ENCODE data around the gene POLRMT.

Gene POLRMT

DNA sequence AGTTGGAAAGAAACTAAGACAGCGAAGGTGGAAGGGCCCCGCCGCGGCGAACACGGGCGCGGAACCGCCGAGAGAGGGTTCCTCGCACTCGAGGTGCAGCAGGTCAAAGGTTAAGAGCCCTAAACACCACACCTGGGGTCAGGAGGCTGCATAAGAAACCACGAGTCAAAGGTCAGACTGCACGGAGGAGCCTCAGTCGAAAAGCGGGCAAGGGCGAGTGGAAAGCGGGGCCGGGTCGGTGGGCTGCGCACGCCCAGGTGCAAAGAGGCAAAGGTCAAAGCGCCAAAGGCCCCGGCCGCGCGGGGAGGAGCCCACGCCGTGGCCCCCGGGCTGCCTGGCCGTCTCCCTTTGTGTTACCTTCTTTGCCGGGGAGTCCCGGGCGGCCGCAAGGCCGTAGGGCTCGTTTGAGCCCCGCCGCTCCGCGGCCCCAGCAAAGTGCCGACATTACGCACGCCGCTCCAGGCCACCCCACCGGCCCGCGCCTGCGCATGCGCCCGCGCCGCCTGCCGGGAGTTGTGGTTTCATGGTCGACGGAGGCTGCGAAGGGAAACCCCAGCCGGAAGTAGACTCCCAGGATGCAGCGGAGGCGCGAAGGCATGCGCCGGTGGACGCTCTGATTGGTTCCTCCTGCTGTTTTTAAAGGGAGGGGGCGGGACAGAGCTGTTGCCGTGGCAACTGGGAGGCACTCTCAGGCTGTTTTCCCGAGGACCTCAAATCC lies at the start of gene POLRMT:
POLRMT (minus strand) TSS at position 470 of the 718 bp plus-strand sequence; CDS start at position 445, 25 bp downstream.
- H3K4me3 ChIP-seq (ENCODE audit: low read depth, low read length), result peak within 1 kb of the TSS; percentile 83
- no peak for TF ChIP-seq CTCF (IDR thresholded peaks at IDR 0.05; ENCODE audit: low read depth, low read length)

- no peak for TF ChIP-seq CTCF (IDR thresholded peaks at IDR 0.05; ENCODE audit: low read depth, low read length)
- no peak overlapping the region for H3K4me3 ChIP-seq (ENCODE audit: low read depth, low read length)
Observed at GRCh38 chr19:682678-683320, 49.5 kb upstream of the POLRMT start.

DNA sequence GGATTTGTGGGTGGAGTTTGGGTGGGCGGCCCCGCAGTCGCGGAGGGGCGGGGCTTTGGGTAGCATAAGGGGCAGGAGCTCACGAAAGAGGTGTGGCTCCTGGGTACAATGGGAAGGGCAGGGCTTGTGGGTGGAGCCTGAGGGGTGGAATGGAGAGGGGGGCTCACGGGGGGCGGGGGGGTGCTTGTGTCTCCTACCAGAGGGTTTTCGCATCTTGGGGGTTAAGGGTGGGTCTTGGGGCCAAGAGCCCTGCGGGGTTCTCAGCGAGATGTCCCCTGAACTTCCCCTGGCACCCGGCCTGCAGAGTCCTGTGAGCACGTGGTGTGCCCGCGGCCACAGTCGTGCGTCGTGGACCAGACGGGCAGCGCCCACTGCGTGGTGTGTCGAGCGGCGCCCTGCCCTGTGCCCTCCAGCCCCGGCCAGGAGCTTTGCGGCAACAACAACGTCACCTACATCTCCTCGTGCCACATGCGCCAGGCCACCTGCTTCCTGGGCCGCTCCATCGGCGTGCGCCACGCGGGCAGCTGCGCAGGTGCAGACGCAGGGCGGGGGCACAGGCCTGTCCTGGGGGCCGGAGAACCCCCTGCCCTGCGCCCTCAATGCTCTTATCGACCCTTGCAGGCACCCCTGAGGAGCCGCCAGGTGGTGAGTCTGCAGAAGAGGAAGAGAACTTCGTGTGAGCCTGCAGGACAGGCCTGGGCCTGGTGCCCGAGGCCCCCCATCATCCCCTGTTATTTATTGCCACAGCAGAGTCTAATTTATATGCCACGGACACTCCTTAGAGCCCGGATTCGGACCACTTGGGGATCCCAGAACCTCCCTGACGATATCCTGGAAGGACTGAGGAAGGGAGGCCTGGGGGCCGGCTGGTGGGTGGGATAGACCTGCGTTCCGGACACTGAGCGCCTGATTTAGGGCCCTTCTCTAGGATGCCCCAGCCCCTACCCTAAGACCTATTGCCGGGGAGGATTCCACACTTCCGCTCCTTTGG lies 48.0 kb upstream of the POLRMT start:
- no peak for TF ChIP-seq CTCF (IDR thresholded peaks at IDR 0.05; ENCODE audit: low read depth, low read length)
- peak overlapping the region; percentile 53; the same call in 1 of the 2 replicates for H3K4me3 ChIP-seq (ENCODE audit: low read depth, low read length)

GRCh38 chr19:680287-681028 lies 47.1 kb upstream of the POLRMT start:
- peak overlapping the region; percentile 61 for H3K4me3 ChIP-seq (ENCODE audit: low read depth, low read length)
- TF ChIP-seq CTCF (IDR thresholded peaks at IDR 0.05; ENCODE audit: low read depth, low read length), result no peak

DNA sequence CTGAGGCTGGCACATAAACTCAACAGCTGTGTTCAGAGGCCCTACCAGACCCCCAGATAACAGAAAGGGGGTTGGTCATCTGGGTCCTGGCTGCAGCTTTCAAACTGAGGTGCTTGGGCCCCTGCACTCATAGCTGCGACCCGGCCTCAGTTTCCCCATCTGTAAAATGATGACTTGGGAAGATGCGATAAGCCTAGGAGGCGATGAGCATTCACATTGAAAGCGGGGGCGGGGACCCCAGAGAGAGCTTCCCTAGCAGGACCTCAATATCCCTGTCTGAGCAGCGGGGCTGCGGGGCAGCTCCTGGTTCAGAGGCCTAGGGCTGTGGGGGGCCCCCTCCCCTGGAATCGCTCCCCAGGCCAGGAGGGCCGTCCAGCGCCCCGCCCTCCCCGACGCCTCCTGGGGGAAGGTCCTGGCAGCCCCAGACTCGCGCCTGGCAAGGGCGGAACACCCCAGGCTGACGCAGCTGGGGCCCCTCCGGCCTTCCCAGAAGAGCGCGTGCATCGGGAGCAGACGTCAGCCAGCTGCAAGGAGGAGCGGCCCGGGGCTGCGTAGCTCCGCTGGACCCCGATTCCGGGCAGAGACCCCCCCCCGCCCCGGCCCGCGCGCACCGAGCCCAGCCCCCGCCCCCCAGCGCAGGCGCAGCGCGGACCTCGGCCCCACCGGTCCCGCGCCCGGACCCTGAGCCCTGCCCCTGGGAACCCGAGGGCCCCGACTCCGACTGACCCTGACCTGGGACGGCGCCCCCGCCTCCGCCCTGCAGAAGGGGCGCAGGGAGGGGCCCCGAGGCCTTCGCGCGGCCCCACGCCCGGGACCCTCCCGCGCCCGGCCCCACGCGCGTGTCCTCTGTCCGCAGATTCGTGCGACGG lies 46.3 kb upstream of the POLRMT start:
- TF ChIP-seq CTCF (IDR thresholded peaks at IDR 0.05; ENCODE audit: low read depth, low read length), result no peak
- peak overlapping the region; percentile 61 for H3K4me3 ChIP-seq (ENCODE audit: low read depth, low read length)

DNA sequence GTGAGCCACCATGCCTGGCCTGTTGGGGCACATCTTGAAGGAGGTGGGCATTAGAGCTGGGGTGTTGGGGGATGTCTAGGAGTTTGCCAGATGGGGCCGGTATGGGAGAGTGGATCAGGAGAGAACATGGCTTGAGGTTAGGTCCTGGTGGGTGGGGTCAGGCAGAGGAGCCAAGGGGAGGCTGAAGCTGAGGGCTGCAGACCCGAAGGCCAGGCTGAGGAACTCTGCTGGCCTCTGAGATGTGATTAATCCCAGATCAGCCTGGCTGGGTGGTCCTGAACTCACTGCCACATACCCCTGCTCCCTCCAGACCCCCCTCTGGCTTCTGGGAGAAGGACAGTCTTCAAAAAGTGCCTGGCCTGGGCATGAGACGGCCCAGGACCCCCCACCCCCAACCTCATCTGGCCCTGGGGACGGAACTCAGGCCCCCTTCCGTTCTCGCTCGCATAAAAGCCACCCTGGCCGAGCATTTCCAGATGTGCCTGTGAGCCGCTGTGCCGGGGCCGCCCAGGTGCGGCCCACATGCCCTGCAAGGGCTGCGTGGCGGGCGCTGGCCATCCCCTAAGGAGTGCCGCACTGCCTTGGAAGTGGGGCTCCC lies 45.6 kb upstream of the POLRMT start:
- TF ChIP-seq CTCF (IDR thresholded peaks at IDR 0.05; ENCODE audit: low read depth, low read length), result no peak
- peak overlapping the region; percentile 61 for H3K4me3 ChIP-seq (ENCODE audit: low read depth, low read length)

Measured in WI38 (cell line).